Effector CD4-positive, alpha-beta T cell (primary cell): Measurements from ENCODE around the gene LARP1.
"Not testable (repeated sequence)": the region's sequence is repeated elsewhere in the genome, so short reads cannot be mapped to it uniquely, and the experiment has no call there.

Experiments used
- DNase-seq: peaks from one replicate; pipeline ENCODE4 v3.0.0-alpha.2; 2020

Gene LARP1

GRCh38 chr5:154795235-154795596 is 40.0 kb downstream of the LARP1 start:
- no peak for DNase-seq

GRCh38 chr5:154797762-154798161 is 42.6 kb downstream of the LARP1 start:
- DNase-seq, result no peak

GRCh38 chr5:154800582-154800981 is 45.4 kb downstream of the LARP1 start:
- DNase-seq, result no peak

- no peak for DNase-seq
Observed at GRCh38 chr5:154801083-154801482, 45.9 kb downstream of the LARP1 start.

GRCh38 chr5:154802050-154802449 is 46.9 kb downstream of the LARP1 start:
- DNase-seq, result no peak

- DNase-seq, result no peak
Observed at GRCh38 chr5:154806176-154806575, 51.0 kb downstream of the LARP1 start.

- no peak for DNase-seq
Observed at GRCh38 chr5:154811239-154811638, 56.1 kb downstream of the LARP1 start.

- DNase-seq, result peak; percentile 55
Observed at GRCh38 chr5:154811653-154812465, 56.7 kb downstream of the LARP1 start.

GRCh38 chr5:154813158-154813557 is 58.0 kb downstream of the LARP1 start:
- no peak for DNase-seq

- DNase-seq, result peak; percentile 6
Observed at GRCh38 chr5:154813736-154814135, 58.6 kb downstream of the LARP1 start.

- DNase-seq, result no peak
Observed at GRCh38 chr5:154815025-154815424, 59.8 kb downstream of the LARP1 start.

GRCh38 chr5:154815684-154816247 is 60.6 kb downstream of the LARP1 start:
- DNase-seq, result no peak

GRCh38 chr5:154816891-154817492 is 61.8 kb downstream of the LARP1 start:
- DNase-seq, result no peak

GRCh38 chr5:154817815-154818214 is 62.6 kb downstream of the LARP1 start:
- no peak for DNase-seq

GRCh38 chr5:154818471-154819116 is 63.4 kb downstream of the LARP1 start:
- DNase-seq, result no peak

- DNase-seq, result no peak
Observed at GRCh38 chr5:154819546-154819945, 64.4 kb downstream of the LARP1 start.

GRCh38 chr5:154820383-154820782 is 65.2 kb downstream of the LARP1 start:
- no peak for DNase-seq

GRCh38 chr5:154822896-154823295 is 67.7 kb downstream of the LARP1 start:
- not testable (repeated sequence) for DNase-seq

GRCh38 chr5:154823605-154824004 is 68.4 kb downstream of the LARP1 start:
- DNase-seq, result no peak

- no peak for DNase-seq
Observed at GRCh38 chr5:154824070-154824469, 68.9 kb downstream of the LARP1 start.

GRCh38 chr5:154829181-154829588 is 74.0 kb downstream of the LARP1 start:
- DNase-seq, result no peak

GRCh38 chr5:154829589-154830218 is 74.5 kb downstream of the LARP1 start:
- peak; percentile 3 for DNase-seq

- DNase-seq, result no peak
Observed at GRCh38 chr5:154830219-154830595, 75.0 kb downstream of the LARP1 start.
